Glutamatergic neuron (in vitro differentiated cells): ENCODE results near the gene CDK11B. TPM values are rescaled to one million over a fixed set of nuclear protein-coding genes. Genes with fewer than 3 reads are reported as not detected.
"Not testable (repeated sequence)": the region's sequence is repeated elsewhere in the genome, so short reads cannot be mapped to it uniquely, and the experiment has no call there.

Source experiments
- DNase-seq: peaks from one replicate; pipeline ENCODE4 v3.0.0; 2022
- H3K27ac Mint-ChIP-seq: one replicate; pipeline ENCODE4 v1.8.0; 2020; ENCODE audit warnings: mild to moderate bottlenecking, mixed read lengths, inconsistent platforms; ENCODE audit not compliant: unreplicated experiment
- H3K27me3 Mint-ChIP-seq: one replicate; pipeline ENCODE4 v1.8.0; 2020; ENCODE audit warnings: mild to moderate bottlenecking, moderate library complexity, mixed read lengths, inconsistent platforms; ENCODE audit not compliant: unreplicated experiment
- H3K36me3 Mint-ChIP-seq: one replicate; pipeline ENCODE4 v1.8.0; 2020; ENCODE audit warnings: mild to moderate bottlenecking, mixed read lengths, inconsistent platforms; ENCODE audit not compliant: unreplicated experiment
- H3K4me1 Mint-ChIP-seq: one replicate; pipeline ENCODE4 v1.8.0; 2020; ENCODE audit warnings: mild to moderate bottlenecking, low read depth, mixed read lengths, inconsistent platforms; ENCODE audit not compliant: unreplicated experiment
- H3K4me3 Mint-ChIP-seq: one replicate; pipeline ENCODE4 v1.8.0; 2020; ENCODE audit warnings: mild to moderate bottlenecking, mixed read lengths, inconsistent platforms; ENCODE audit not compliant: unreplicated experiment
- H3K9me3 Mint-ChIP-seq: one replicate; pipeline ENCODE4 v1.8.0; 2020; ENCODE audit warnings: mild to moderate bottlenecking, moderate library complexity, mixed read lengths, inconsistent platforms; ENCODE audit not compliant: unreplicated experiment
- CTCF ChIP-seq: fragments of 200-600 bp; sonication (generic); IDR thresholded peaks from one replicate; pipeline ENCODE4 v1.5.0; 2021; ENCODE audit not compliant: partially characterized antibody, unreplicated experiment
- total RNA-seq: library from RNA; stranded (reverse); fragmentation: NEBNext Ultra II Directional; extraction: Animal tissue kit (Norgen Biotek cat#: 25700); gene quantifications from one replicate; pipeline ENCODE4 v1.2.1, GENCODE V29; 2021; ENCODE audit not compliant: unreplicated experiment

CDK11B gene
- total RNA-seq, 1 donor from 2014 or later: 32.7 TPM

GRCh38 chr1:1678581-1679380 is 20.0 kb upstream of the CDK11B start:
- Mint-ChIP-seq H3K36me3 (no peaks in the 10 kb centered on the region), H3K4me1 (peaks cover 23% of the 10 kb centered on the region), H3K9me3 (peaks cover 9% of the 10 kb centered on the region), H3K4me3 (peak overlapping the region; percentile 55), H3K27me3 (peaks cover 8% of the 10 kb centered on the region), H3K27ac (peak overlapping the region; percentile 91)
- peak; percentile 74 for DNase-seq
- TF ChIP-seq CTCF: peak; percentile 64

- Mint-ChIP-seq H3K4me1 (peaks cover 20% of the 10 kb centered on the region), H3K9me3 (peaks cover 9% of the 10 kb centered on the region), H3K36me3 (no peaks in the 10 kb centered on the region), H3K4me3 (peak overlapping the region; percentile 55), H3K27me3 (peaks cover 6% of the 10 kb centered on the region), H3K27ac (peak overlapping the region; percentile 91)
- peak; percentile 49 for DNase-seq
- TF ChIP-seq CTCF: no peak
These were observed 19.1 kb upstream of the CDK11B start for GRCh38 chr1:1677718-1678580.

- H3K4me3 Mint-ChIP-seq, H3K36me3 Mint-ChIP-seq, H3K27ac Mint-ChIP-seq, DNase-seq, H3K9me3 Mint-ChIP-seq, H3K27me3 Mint-ChIP-seq: not testable (repeated sequence)
- H3K4me1 Mint-ChIP-seq: peaks cover 18% of the 10 kb centered on the region
These were observed 17.3 kb upstream of the CDK11B start for GRCh38 chr1:1676087-1676486.

GRCh38 chr1:1675218-1675617 is 16.4 kb upstream of the CDK11B start:
- peaks cover 18% of the 10 kb centered on the region for H3K4me1 Mint-ChIP-seq
- H3K27me3 Mint-ChIP-seq, H3K4me3 Mint-ChIP-seq, H3K27ac Mint-ChIP-seq, H3K36me3 Mint-ChIP-seq, H3K9me3 Mint-ChIP-seq, DNase-seq: not testable (repeated sequence)

- H3K4me1 Mint-ChIP-seq: peaks cover 18% of the 10 kb centered on the region
- H3K9me3 Mint-ChIP-seq, H3K4me3 Mint-ChIP-seq, H3K36me3 Mint-ChIP-seq, H3K27me3 Mint-ChIP-seq, H3K27ac Mint-ChIP-seq, DNase-seq: not testable (repeated sequence)
These were observed 16.0 kb upstream of the CDK11B start for GRCh38 chr1:1674806-1675205.

GRCh38 chr1:1672181-1672965 is 13.6 kb upstream of the CDK11B start:
- no peaks in the 10 kb centered on the region for H3K27me3 Mint-ChIP-seq
- no peak overlapping the region for H3K27ac Mint-ChIP-seq
- no peak for TF ChIP-seq CTCF
- H3K4me1 Mint-ChIP-seq: no peaks in the 10 kb centered on the region
- no peak overlapping the region for H3K4me3 Mint-ChIP-seq
- peaks cover 2% of the 10 kb centered on the region for H3K36me3 Mint-ChIP-seq
- no peak for DNase-seq
- no peaks in the 10 kb centered on the region for H3K9me3 Mint-ChIP-seq
